ENCODE measurements around the gene MYOCD.

DNA sequence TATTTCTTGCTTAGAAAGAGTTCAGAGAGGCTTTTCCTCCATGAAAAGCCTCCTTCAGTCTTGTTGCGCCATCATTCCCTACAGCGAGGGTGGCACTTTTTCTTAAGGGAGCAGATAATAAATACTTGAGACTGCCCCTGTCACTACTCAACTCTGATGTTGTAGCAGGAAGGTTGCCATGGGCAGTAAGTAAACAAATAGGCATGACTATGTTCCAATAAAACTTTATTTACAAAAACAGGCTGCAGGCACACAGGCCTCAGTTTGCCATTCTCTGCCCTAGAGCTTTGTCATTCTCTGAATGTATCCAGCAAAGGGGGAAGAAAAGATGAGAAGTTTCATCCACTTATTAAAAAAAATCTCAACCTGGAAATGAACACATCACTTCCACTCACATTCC lies 60.4 kb downstream of the MYOCD start:
- TF ChIP-seq, protein P1, sequence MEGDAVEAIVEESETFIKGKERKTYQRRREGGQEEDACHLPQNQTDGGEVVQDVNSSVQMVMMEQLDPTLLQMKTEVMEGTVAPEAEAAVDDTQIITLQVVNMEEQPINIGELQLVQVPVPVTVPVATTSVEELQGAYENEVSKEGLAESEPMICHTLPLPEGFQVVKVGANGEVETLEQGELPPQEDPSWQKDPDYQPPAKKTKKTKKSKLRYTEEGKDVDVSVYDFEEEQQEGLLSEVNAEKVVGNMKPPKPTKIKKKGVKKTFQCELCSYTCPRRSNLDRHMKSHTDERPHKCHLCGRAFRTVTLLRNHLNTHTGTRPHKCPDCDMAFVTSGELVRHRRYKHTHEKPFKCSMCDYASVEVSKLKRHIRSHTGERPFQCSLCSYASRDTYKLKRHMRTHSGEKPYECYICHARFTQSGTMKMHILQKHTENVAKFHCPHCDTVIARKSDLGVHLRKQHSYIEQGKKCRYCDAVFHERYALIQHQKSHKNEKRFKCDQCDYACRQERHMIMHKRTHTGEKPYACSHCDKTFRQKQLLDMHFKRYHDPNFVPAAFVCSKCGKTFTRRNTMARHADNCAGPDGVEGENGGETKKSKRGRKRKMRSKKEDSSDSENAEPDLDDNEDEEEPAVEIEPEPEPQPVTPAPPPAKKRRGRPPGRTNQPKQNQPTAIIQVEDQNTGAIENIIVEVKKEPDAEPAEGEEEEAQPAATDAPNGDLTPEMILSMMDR (IDR thresholded peaks at IDR 0.05; ENCODE audit: poor library complexity): no peak
- TF ChIP-seq EZH2 (IDR thresholded peaks at IDR 0.05; ENCODE audit: borderline replicate concordance): no peak
